ENCODE data around the gene ARMC3.

The ARMC3 gene

GRCh38 chr10:22931948-22932347 lies 4.1 kb downstream of the ARMC3 start:
- TF ChIP-seq CTCF (IDR thresholded peaks at IDR 0.05): no peak
- TF ChIP-seq ZFX (IDR thresholded peaks at IDR 0.05; ENCODE audit: borderline replicate concordance): no peak
- H3K27ac ChIP-seq: no peak overlapping the region

- TF ChIP-seq CTCF (IDR thresholded peaks at IDR 0.05) (no peak), ZFX (IDR thresholded peaks at IDR 0.05; ENCODE audit: borderline replicate concordance) (no peak)
- H3K27ac ChIP-seq: no peak overlapping the region
Observed at GRCh38 chr10:22932626-22933370, 4.9 kb downstream of the ARMC3 start.

- TF ChIP-seq CTCF (IDR thresholded peaks at IDR 0.05) (no peak), ZFX (IDR thresholded peaks at IDR 0.05; ENCODE audit: borderline replicate concordance) (no peak)
- no peak overlapping the region for H3K27ac ChIP-seq
Observed at GRCh38 chr10:22934726-22935125, 6.9 kb downstream of the ARMC3 start.

GRCh38 chr10:22942437-22942836 lies 14.6 kb downstream of the ARMC3 start:
- H3K27ac ChIP-seq: no peak overlapping the region

GRCh38 chr10:22945934-22946673 lies 18.3 kb downstream of the ARMC3 start:
- TF ChIP-seq ZFX (IDR thresholded peaks at IDR 0.05; ENCODE audit: borderline replicate concordance) (no peak), CTCF (IDR thresholded peaks at IDR 0.05) (no peak)
- no peak overlapping the region for H3K27ac ChIP-seq

More at GRCh38 chr10:22942437-22942836, 14.6 kb downstream of the ARMC3 start:
- TF ChIP-seq CTCF (IDR thresholded peaks at IDR 0.05) (no peak), ZFX (IDR thresholded peaks at IDR 0.05; ENCODE audit: borderline replicate concordance) (no peak)

GRCh38 chr10:22954970-22955369 lies 27.1 kb downstream of the ARMC3 start:
- TF ChIP-seq ZFX (IDR thresholded peaks at IDR 0.05; ENCODE audit: borderline replicate concordance): no peak
- TF ChIP-seq CTCF (IDR thresholded peaks at IDR 0.05): no peak
- no peak overlapping the region for H3K27ac ChIP-seq

- TF ChIP-seq ZFX (IDR thresholded peaks at IDR 0.05; ENCODE audit: borderline replicate concordance) (no peak), CTCF (IDR thresholded peaks at IDR 0.05) (no peak)
- H3K27ac ChIP-seq: no peak overlapping the region
Observed at GRCh38 chr10:22958338-22958737, 30.5 kb downstream of the ARMC3 start.

Data from 22Rv1 (cell line).